Keratinocyte (primary cell): ENCODE measurements around the gene COMMD9. TPM values are rescaled to one million over a fixed set of nuclear protein-coding genes. Genes with fewer than 3 reads are reported as not detected.

Experiments
- DNase-seq: peaks from one replicate; pipeline ENCODE4 v3.0.0-alpha.2; 2011; ENCODE audit warnings: low read depth, missing footprints, low spot score
- FAIRE-seq: peaks from 2 replicates; lab custom pipeline; 2011; peaks lifted over from hg19 to GRCh38; lab: Jason Lieb, UNC
- H2AFZ ChIP-seq: 2 replicates; pipeline ENCODE4 v1.6.0; 2012; ENCODE audit warnings: low read length, control low read depth, inconsistent platforms; ENCODE audit not compliant: control insufficient read depth
- H3K27ac ChIP-seq: 2 replicates; pipeline ENCODE4 v1.5.1; 2011; ENCODE audit warnings: low read length; ENCODE audit not compliant: control insufficient read depth, insufficient read depth
- H3K27me3 ChIP-seq: 3 replicates; pipeline ENCODE4 v1.6.0; 2011; ENCODE audit warnings: low read length; ENCODE audit not compliant: control insufficient read depth, insufficient read depth; ENCODE audit errors: extremely low read depth
- H3K36me3 ChIP-seq, 2 experiments: 2 replicates in 1 of 2; 3 replicates in 1 of 2; pipeline ENCODE4 v1.5.1; 2011; ENCODE audit warnings: low read length in 2 of 2, mild to moderate bottlenecking in 1 of 2; ENCODE audit not compliant: control insufficient read depth in 2 of 2, insufficient read depth in 2 of 2; ENCODE audit errors: extremely low read depth in 1 of 2
- H3K4me1 ChIP-seq: 3 replicates; pipeline ENCODE4 v1.5.1; 2011; ENCODE audit warnings: low read length; ENCODE audit not compliant: control insufficient read depth, insufficient read depth; ENCODE audit errors: extremely low read depth
- H3K4me2 ChIP-seq: 3 replicates; pipeline ENCODE4 v1.6.0; 2011; ENCODE audit warnings: low read depth, low read length; ENCODE audit not compliant: control insufficient read depth, insufficient read depth; ENCODE audit errors: extremely low read depth
- H3K4me3 ChIP-seq, 3 experiments: fragments of 200-600 bp in 1 of 3; sonication (generic) in 1 of 3; 2 replicates in 2 of 3; 3 replicates in 1 of 3; pipeline ENCODE4 v1.5.1; 2011 to 2016; ENCODE audit warnings: low read length in 3 of 3, mild to moderate bottlenecking in 3 of 3, control low read depth in 2 of 3, inconsistent platforms in 1 of 3, low read depth in 1 of 3, mixed read lengths in 1 of 3, mixed run types in 1 of 3, moderate library complexity in 1 of 3; ENCODE audit not compliant: control insufficient read depth in 2 of 3, insufficient read depth in 2 of 3; ENCODE audit errors: extremely low read depth in 1 of 3
- H3K79me2 ChIP-seq: 2 replicates; pipeline ENCODE4 v1.6.0; 2012; ENCODE audit warnings: low read length; ENCODE audit not compliant: control insufficient read depth, insufficient read depth
- H3K9ac ChIP-seq: 3 replicates; pipeline ENCODE4 v1.6.0; 2011; ENCODE audit warnings: low read length; ENCODE audit not compliant: control insufficient read depth, insufficient read depth; ENCODE audit errors: extremely low read depth
- H3K9me1 ChIP-seq: 3 replicates; pipeline ENCODE4 v1.6.0; 2011; ENCODE audit warnings: low read length; ENCODE audit not compliant: control insufficient read depth, insufficient read depth; ENCODE audit errors: extremely low read depth
- H3K9me3 ChIP-seq: 2 replicates; pipeline ENCODE4 v1.5.1; 2012; ENCODE audit warnings: low read depth, low read length; ENCODE audit not compliant: control insufficient read depth
- H4K20me1 ChIP-seq: 3 replicates; pipeline ENCODE4 v1.6.0; 2011; ENCODE audit warnings: low read length; ENCODE audit not compliant: control insufficient read depth, insufficient read depth; ENCODE audit errors: extremely low read depth
- EZH2 ChIP-seq: IDR thresholded peaks from one replicate; pipeline ENCODE4 v1.6.1; 2012; ENCODE audit warnings: inconsistent platforms, mild to moderate bottlenecking, low read length, moderate library complexity
- dilution Hi-C: fragments of 300-500 bp; cut with MboI; formaldehyde crosslinking; loops from one replicate; pipeline ENCODE4 v1.7.0; 2020; ENCODE audit warnings: low sequenced_read_pairs; ENCODE audit not compliant: extremely low pct_ligation_motif_present
- polyA plus RNA-seq, 5 experiments: library from polyadenylated mRNA; depleted of rRNA in 3 of 5; stranded (reverse) in 3 of 5; stranded (forward) in 1 of 5; unstranded in 1 of 5; fragments of >200 nt; gene quantifications; 1 replicate in 1 of 5; 2 replicates in 3 of 5; 3 replicates in 1 of 5; pipeline versions ENCODE4 v1.2.1 to v1.2.3, GENCODE V29; 2011 to 2012; ENCODE audit warnings: missing spikeins in 2 of 5, low read depth in 1 of 5, low replicate concordance in 1 of 5
- TF ChIP-seq, protein P1 (sequence below), 3 experiments: IDR thresholded peaks in 1 of 3; conservative IDR thresholded peaks in 1 of 3; optimal IDR thresholded peaks in 1 of 3; 2 replicates in 2 of 3; 3 replicates in 1 of 3; pipeline versions ENCODE3 to v1.5.1; 2011; ENCODE audit warnings: low read length in 3 of 3, mild to moderate bottlenecking in 3 of 3, moderate library complexity in 2 of 3, control low read depth in 1 of 3, inconsistent platforms in 1 of 3; ENCODE audit not compliant: insufficient read depth in 2 of 3; ENCODE audit errors: extremely low read depth in 1 of 3

The COMMD9 gene
- polyA plus RNA-seq, 1 donor (not counting 4 experiments of a cell fraction or from before 2014, with no cell fraction given) = 52.6 TPM

DNA sequence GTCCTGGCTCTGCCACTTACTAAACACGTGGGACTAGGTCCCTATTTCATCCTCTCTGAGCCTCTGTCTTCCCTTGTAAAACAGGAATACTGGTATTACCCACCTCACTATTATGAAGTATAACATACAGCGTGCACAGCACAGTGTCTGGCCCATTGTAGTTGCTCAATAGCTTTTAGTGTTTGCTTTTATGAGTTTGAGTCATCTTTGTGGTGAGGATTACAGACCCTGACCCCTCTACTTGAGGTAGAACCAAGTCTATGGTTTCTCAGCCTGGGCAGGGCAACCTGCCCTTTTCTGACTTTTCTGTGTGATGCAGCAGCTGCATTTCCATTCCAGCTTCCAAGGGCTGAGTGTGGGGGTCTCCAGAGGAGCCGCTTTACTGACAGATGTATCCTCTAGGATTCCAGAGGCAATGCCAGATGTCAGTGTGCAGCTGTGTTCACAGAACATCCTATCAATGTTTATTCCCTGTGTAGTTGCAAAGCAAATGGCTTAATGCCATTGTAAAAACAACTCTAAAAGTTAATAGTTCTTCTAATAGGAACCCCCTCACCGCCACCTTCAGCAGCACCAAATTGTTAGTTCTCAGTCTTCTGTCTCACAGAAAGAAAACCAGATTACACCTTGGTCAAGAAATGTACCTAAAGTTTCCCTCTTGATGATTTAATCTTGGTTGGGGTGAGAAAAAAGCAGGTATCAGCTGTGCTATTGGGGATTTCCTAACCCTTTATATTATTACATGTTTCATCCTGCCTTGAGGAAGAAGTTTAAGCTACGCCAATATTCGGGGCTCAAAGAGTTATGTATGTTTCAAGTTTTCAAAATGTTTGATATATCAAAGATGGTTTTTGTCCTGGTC lies 23.6 kb upstream of the COMMD9 start:
- H3K27ac ChIP-seq = no peak overlapping the region
- H3K4me2 ChIP-seq = no peak overlapping the region
- H3K4me3 ChIP-seq = no peak overlapping the region
- dilution Hi-C loops = no loop called here
- peaks cover 21% of the 10 kb centered on the region for H3K27me3 ChIP-seq
- H3K9me3 ChIP-seq = no peaks in the 10 kb centered on the region
- no peaks in the 10 kb centered on the region for H3K36me3 ChIP-seq
- TF ChIP-seq, protein P1, sequence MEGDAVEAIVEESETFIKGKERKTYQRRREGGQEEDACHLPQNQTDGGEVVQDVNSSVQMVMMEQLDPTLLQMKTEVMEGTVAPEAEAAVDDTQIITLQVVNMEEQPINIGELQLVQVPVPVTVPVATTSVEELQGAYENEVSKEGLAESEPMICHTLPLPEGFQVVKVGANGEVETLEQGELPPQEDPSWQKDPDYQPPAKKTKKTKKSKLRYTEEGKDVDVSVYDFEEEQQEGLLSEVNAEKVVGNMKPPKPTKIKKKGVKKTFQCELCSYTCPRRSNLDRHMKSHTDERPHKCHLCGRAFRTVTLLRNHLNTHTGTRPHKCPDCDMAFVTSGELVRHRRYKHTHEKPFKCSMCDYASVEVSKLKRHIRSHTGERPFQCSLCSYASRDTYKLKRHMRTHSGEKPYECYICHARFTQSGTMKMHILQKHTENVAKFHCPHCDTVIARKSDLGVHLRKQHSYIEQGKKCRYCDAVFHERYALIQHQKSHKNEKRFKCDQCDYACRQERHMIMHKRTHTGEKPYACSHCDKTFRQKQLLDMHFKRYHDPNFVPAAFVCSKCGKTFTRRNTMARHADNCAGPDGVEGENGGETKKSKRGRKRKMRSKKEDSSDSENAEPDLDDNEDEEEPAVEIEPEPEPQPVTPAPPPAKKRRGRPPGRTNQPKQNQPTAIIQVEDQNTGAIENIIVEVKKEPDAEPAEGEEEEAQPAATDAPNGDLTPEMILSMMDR (optimal IDR thresholded peaks at IDR 0.05 in 1 of 3, IDR thresholded peaks at IDR 0.05 in 1 of 3, conservative IDR thresholded peaks at IDR 0.05 in 1 of 3; ENCODE audit: extremely low read depth in 1 of 3, insufficient read depth in 2 of 3, low read length in 3 of 3) = no peak
- no peak for TF ChIP-seq EZH2
- H3K9me1 ChIP-seq = no peaks in the 10 kb centered on the region
- H3K79me2 ChIP-seq = no peaks in the 10 kb centered on the region
- no peak overlapping the region for H2AFZ ChIP-seq
- no peak overlapping the region for H3K9ac ChIP-seq
- H3K4me1 ChIP-seq = peaks cover 15% of the 10 kb centered on the region
- H4K20me1 ChIP-seq = no peaks in the 10 kb centered on the region
- DNase-seq (no peak), FAIRE-seq (no peak)

DNA sequence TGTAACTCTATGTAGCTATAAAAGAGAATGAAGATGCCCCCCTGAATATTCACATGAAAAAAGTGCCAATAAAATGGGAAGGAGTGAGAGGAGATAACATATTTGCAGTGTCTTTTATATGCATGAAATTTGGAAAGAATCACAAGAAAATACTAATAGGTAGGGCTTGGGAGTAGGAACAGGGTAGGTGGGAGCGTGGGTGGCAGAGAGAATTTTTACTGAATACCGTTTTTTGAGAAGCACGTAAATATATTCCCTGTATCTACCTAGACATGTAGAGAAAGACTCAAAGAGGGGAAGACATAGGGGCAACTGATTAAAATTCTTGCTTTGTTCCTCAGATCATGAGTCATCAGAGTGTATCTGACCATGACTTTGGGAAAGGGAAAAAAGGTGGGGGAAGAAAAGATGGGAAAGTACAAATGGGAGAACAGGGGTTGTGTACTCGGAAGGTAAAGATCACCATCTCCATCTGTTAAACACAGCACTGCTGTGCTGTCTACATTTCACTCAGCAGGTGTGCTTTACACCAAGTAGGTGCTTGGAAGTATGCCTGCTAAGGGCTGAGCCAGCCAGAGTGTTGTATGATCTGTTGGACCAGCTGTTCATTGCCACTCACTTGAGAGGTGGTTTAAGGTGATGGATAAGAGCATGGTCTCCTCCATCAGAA lies 22.8 kb upstream of the COMMD9 start:
- Histone ChIP-seq H3K36me3 (no peaks in the 10 kb centered on the region), H3K9ac (no peak overlapping the region), H3K9me1 (no peaks in the 10 kb centered on the region), H4K20me1 (no peaks in the 10 kb centered on the region), H3K4me1 (peaks cover 15% of the 10 kb centered on the region), H3K27ac (no peak overlapping the region), H3K27me3 (peaks cover 21% of the 10 kb centered on the region), H3K79me2 (no peaks in the 10 kb centered on the region), H3K9me3 (no peaks in the 10 kb centered on the region), H3K4me3 (no peak overlapping the region), H3K4me2 (no peak overlapping the region), H2AFZ (no peak overlapping the region)
- TF ChIP-seq, protein P1 (optimal IDR thresholded peaks at IDR 0.05 in 1 of 3, IDR thresholded peaks at IDR 0.05 in 1 of 3, conservative IDR thresholded peaks at IDR 0.05 in 1 of 3; ENCODE audit: extremely low read depth in 1 of 3, insufficient read depth in 2 of 3, low read length in 3 of 3) = no peak
- TF ChIP-seq EZH2 = no peak
- DNase-seq (no peak), FAIRE-seq (no peak)
- dilution Hi-C loops = no loop called here
